ENCODE measurements around the gene TPSD1. TPM values are rescaled to one million over a fixed set of nuclear protein-coding genes. Genes with fewer than 3 reads are reported as not detected.
A peak's percentile ranks its signal among the peaks of the same experiment; 100 is the strongest.
"Not testable (repeated sequence)": the region's sequence is repeated elsewhere in the genome, so short reads cannot be mapped to it uniquely, and the experiment has no call there.

Gene TPSD1
- total and polyA plus RNA-seq, 7 experiments from 2014 or later, result not detected

- H3K27me3 ChIP-seq (ENCODE audit: control insufficient read depth in 2 of 2, insufficient read depth in 2 of 2, low read length in 2 of 2); H3K9me3 ChIP-seq (ENCODE audit: control insufficient read depth in 2 of 3, low read length in 3 of 3); DNase-seq; H3K27me3 Mint-ChIP-seq; H3K4me3 ChIP-seq (ENCODE audit: low read length); H3K27ac ChIP-seq (ENCODE audit: low read depth, low read length); H3K36me3 Mint-ChIP-seq; H3K27ac Mint-ChIP-seq; ATAC-seq; H3K9me3 Mint-ChIP-seq; intact Hi-C loops (cut with micrococcal nuclease); POLR2A ChIA-PET; H3K4me1 ChIP-seq (ENCODE audit: control insufficient read depth in 2 of 2, insufficient read depth in 2 of 2, low read length in 2 of 2); H3K36me3 ChIP-seq (ENCODE audit: control insufficient read depth in 2 of 3, insufficient read depth in 3 of 3, low read length in 3 of 3); H3K4me3 Mint-ChIP-seq; H3K4me1 Mint-ChIP-seq; CTCF ChIA-PET: not testable (repeated sequence)
These were observed 30.0 kb upstream of the TPSD1 start for GRCh38 chr16:1225728-1226311.

GRCh38 chr16:1226692-1227091, 29.2 kb upstream of the TPSD1 start:
- POLR2A ChIA-PET; H3K27me3 Mint-ChIP-seq; H3K4me3 ChIP-seq (ENCODE audit: low read length); DNase-seq; H3K27ac Mint-ChIP-seq; H3K36me3 ChIP-seq (ENCODE audit: control insufficient read depth in 2 of 3, insufficient read depth in 3 of 3, low read length in 3 of 3); H3K27ac ChIP-seq (ENCODE audit: low read depth, low read length); intact Hi-C loops (cut with micrococcal nuclease); CTCF ChIA-PET; ATAC-seq; H3K36me3 Mint-ChIP-seq; H3K4me1 ChIP-seq (ENCODE audit: control insufficient read depth in 2 of 2, insufficient read depth in 2 of 2, low read length in 2 of 2); H3K27me3 ChIP-seq (ENCODE audit: control insufficient read depth in 2 of 2, insufficient read depth in 2 of 2, low read length in 2 of 2); H3K4me1 Mint-ChIP-seq; H3K9me3 Mint-ChIP-seq; H3K9me3 ChIP-seq (ENCODE audit: control insufficient read depth in 2 of 3, low read length in 3 of 3); H3K4me3 Mint-ChIP-seq: not testable (repeated sequence)

- ATAC-seq; H3K9me3 Mint-ChIP-seq; H3K27ac Mint-ChIP-seq; H3K36me3 ChIP-seq (ENCODE audit: control insufficient read depth in 2 of 3, insufficient read depth in 3 of 3, low read length in 3 of 3); H3K27me3 Mint-ChIP-seq; H3K4me3 ChIP-seq (ENCODE audit: low read length); H3K4me3 Mint-ChIP-seq; intact Hi-C loops (cut with micrococcal nuclease); H3K4me1 ChIP-seq (ENCODE audit: control insufficient read depth in 2 of 2, insufficient read depth in 2 of 2, low read length in 2 of 2); H3K27me3 ChIP-seq (ENCODE audit: control insufficient read depth in 2 of 2, insufficient read depth in 2 of 2, low read length in 2 of 2); H3K9me3 ChIP-seq (ENCODE audit: control insufficient read depth in 2 of 3, low read length in 3 of 3); H3K36me3 Mint-ChIP-seq; POLR2A ChIA-PET; H3K27ac ChIP-seq (ENCODE audit: low read depth, low read length); CTCF ChIA-PET; H3K4me1 Mint-ChIP-seq: not testable (repeated sequence)
- peak in 1 of 9 donors; percentile 5 for DNase-seq
These were observed 27.6 kb upstream of the TPSD1 start for GRCh38 chr16:1228227-1228626.

- H3K27ac ChIP-seq (ENCODE audit: low read depth, low read length); H3K4me3 Mint-ChIP-seq; ATAC-seq; H3K27me3 Mint-ChIP-seq; H3K4me1 Mint-ChIP-seq; H3K9me3 ChIP-seq (ENCODE audit: control insufficient read depth in 2 of 3, low read length in 3 of 3); intact Hi-C loops (cut with micrococcal nuclease); DNase-seq; H3K9me3 Mint-ChIP-seq; H3K27ac Mint-ChIP-seq; CTCF ChIA-PET; H3K36me3 ChIP-seq (ENCODE audit: control insufficient read depth in 2 of 3, insufficient read depth in 3 of 3, low read length in 3 of 3); POLR2A ChIA-PET; H3K27me3 ChIP-seq (ENCODE audit: control insufficient read depth in 2 of 2, insufficient read depth in 2 of 2, low read length in 2 of 2); H3K4me1 ChIP-seq (ENCODE audit: control insufficient read depth in 2 of 2, insufficient read depth in 2 of 2, low read length in 2 of 2); H3K36me3 Mint-ChIP-seq; H3K4me3 ChIP-seq (ENCODE audit: low read length): not testable (repeated sequence)
These were observed 26.4 kb upstream of the TPSD1 start for GRCh38 chr16:1229476-1229875.

- H3K27ac Mint-ChIP-seq; H3K27me3 ChIP-seq (ENCODE audit: control insufficient read depth in 2 of 2, insufficient read depth in 2 of 2, low read length in 2 of 2); CTCF ChIA-PET; H3K4me3 ChIP-seq (ENCODE audit: low read length); POLR2A ChIA-PET; DNase-seq; H3K4me1 Mint-ChIP-seq; H3K9me3 ChIP-seq (ENCODE audit: control insufficient read depth in 2 of 3, low read length in 3 of 3); H3K36me3 ChIP-seq (ENCODE audit: control insufficient read depth in 2 of 3, insufficient read depth in 3 of 3, low read length in 3 of 3); H3K4me3 Mint-ChIP-seq; H3K36me3 Mint-ChIP-seq; H3K9me3 Mint-ChIP-seq; H3K27me3 Mint-ChIP-seq; H3K4me1 ChIP-seq (ENCODE audit: control insufficient read depth in 2 of 2, insufficient read depth in 2 of 2, low read length in 2 of 2); H3K27ac ChIP-seq (ENCODE audit: low read depth, low read length); intact Hi-C loops (cut with micrococcal nuclease): not testable (repeated sequence)
- peak; percentile 23 for ATAC-seq
These were observed 25.8 kb upstream of the TPSD1 start, which contains the start of gene TPSB2 for GRCh38 chr16:1230084-1230470. Gene TPSB2, minus strand, starts transcription at chr16:1230184. Its CDS starts 233 bp downstream, at chr16:1229951.

- H3K36me3 ChIP-seq (ENCODE audit: control insufficient read depth in 2 of 3, insufficient read depth in 3 of 3, low read length in 3 of 3); intact Hi-C loops (cut with micrococcal nuclease); DNase-seq; ATAC-seq; H3K27ac ChIP-seq (ENCODE audit: low read depth, low read length); POLR2A ChIA-PET; H3K27me3 Mint-ChIP-seq; H3K9me3 ChIP-seq (ENCODE audit: control insufficient read depth in 2 of 3, low read length in 3 of 3); H3K27ac Mint-ChIP-seq; H3K4me3 ChIP-seq (ENCODE audit: low read length); H3K9me3 Mint-ChIP-seq; H3K27me3 ChIP-seq (ENCODE audit: control insufficient read depth in 2 of 2, insufficient read depth in 2 of 2, low read length in 2 of 2); H3K36me3 Mint-ChIP-seq; H3K4me3 Mint-ChIP-seq; CTCF ChIA-PET; H3K4me1 ChIP-seq (ENCODE audit: control insufficient read depth in 2 of 2, insufficient read depth in 2 of 2, low read length in 2 of 2); H3K4me1 Mint-ChIP-seq: not testable (repeated sequence)
These were observed 25.2 kb upstream of the TPSD1 start for GRCh38 chr16:1230471-1231212.

GRCh38 chr16:1231301-1231700, 24.6 kb upstream of the TPSD1 start:
- ATAC-seq; H3K4me3 Mint-ChIP-seq; H3K27ac Mint-ChIP-seq; POLR2A ChIA-PET; H3K4me3 ChIP-seq (ENCODE audit: low read length); H3K9me3 ChIP-seq (ENCODE audit: control insufficient read depth in 2 of 3, low read length in 3 of 3); H3K36me3 Mint-ChIP-seq; H3K36me3 ChIP-seq (ENCODE audit: control insufficient read depth in 2 of 3, insufficient read depth in 3 of 3, low read length in 3 of 3); H3K27me3 ChIP-seq (ENCODE audit: control insufficient read depth in 2 of 2, insufficient read depth in 2 of 2, low read length in 2 of 2); H3K4me1 Mint-ChIP-seq; CTCF ChIA-PET; H3K27me3 Mint-ChIP-seq; DNase-seq; H3K27ac ChIP-seq (ENCODE audit: low read depth, low read length); H3K4me1 ChIP-seq (ENCODE audit: control insufficient read depth in 2 of 2, insufficient read depth in 2 of 2, low read length in 2 of 2); H3K9me3 Mint-ChIP-seq; intact Hi-C loops (cut with micrococcal nuclease): not testable (repeated sequence)

Data from naive thymus-derived CD4-positive, alpha-beta T cell (primary cell).